Measurements from ENCODE around the gene GLOD4. TPM values are rescaled to one million over a fixed set of nuclear protein-coding genes. Genes with fewer than 3 reads are reported as not detected.
"Not testable (repeated sequence)": the region's sequence is repeated elsewhere in the genome, so short reads cannot be mapped to it uniquely, and the experiment has no call there.

The GLOD4 gene
- total RNA-seq, 2 donors from 2014 or later, result 18.5 to 30.9 TPM

DNA sequence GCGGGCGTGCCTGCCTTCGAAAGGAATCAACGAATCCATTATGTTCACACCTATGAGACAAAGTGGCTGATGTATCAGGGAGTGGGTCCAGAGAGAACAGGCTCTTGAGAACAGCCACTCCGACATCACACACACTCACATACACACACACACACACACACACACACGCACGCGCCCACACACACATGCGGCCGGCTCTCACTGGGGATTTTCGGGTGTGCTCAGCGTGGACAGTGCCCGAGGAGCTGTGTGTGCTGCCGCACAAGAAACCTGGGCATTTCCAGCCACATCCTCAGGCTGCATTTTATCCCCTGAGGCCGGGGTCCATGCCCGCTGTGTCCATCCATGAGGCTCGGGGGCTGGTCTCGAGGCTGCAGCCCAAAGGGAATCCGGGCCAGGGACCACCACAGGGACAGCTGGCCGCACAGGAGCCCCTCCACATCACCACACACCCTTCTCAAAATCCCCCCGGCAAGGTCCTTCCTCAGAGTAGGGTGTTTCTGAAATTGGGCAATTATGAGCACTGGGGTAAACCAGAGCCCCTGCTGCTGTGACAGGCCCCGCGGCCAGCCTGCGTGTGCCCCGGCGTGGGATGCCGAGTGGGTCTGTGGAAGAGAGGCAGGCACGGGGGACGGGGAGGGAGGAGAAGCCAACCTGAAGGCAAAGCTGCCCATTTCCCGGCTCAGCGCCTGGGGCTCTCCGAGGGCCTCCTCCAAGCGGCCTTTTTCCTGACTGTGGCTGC lies 24.9 kb upstream of the GLOD4 start:
- TF ChIP-seq, protein P1, sequence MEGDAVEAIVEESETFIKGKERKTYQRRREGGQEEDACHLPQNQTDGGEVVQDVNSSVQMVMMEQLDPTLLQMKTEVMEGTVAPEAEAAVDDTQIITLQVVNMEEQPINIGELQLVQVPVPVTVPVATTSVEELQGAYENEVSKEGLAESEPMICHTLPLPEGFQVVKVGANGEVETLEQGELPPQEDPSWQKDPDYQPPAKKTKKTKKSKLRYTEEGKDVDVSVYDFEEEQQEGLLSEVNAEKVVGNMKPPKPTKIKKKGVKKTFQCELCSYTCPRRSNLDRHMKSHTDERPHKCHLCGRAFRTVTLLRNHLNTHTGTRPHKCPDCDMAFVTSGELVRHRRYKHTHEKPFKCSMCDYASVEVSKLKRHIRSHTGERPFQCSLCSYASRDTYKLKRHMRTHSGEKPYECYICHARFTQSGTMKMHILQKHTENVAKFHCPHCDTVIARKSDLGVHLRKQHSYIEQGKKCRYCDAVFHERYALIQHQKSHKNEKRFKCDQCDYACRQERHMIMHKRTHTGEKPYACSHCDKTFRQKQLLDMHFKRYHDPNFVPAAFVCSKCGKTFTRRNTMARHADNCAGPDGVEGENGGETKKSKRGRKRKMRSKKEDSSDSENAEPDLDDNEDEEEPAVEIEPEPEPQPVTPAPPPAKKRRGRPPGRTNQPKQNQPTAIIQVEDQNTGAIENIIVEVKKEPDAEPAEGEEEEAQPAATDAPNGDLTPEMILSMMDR (IDR thresholded peaks at IDR 0.05), result no peak
- TF ChIP-seq POLR2A (IDR thresholded peaks at IDR 0.05), result no peak
- Histone ChIP-seq H3K36me3 (replicated peaks in 1 of 2; ENCODE audit: insufficient read depth in 1 of 2, low read depth in 2 of 2) (no peaks in the 10 kb centered on the region), H3K27me3 (no peaks in the 10 kb centered on the region), H3K27ac (no peak overlapping the region), H3K4me3 (no peak overlapping the region), H3K4me1 (peaks cover 28% of the 10 kb centered on the region), H3K9me3 (no peaks in the 10 kb centered on the region)
- ATAC-seq, result no peak
- intact Hi-C loops (cut with DNase I), result loop anchor here (10.0 kb wide), 1 partner anchor 68 kb away; no protein-coding TSS in a partner anchor
- 91 to 92% methylated on average over 11 to 25 of the region's 33 CpGs for WGBS, 2 donors
- no peak for DNase-seq

DNA sequence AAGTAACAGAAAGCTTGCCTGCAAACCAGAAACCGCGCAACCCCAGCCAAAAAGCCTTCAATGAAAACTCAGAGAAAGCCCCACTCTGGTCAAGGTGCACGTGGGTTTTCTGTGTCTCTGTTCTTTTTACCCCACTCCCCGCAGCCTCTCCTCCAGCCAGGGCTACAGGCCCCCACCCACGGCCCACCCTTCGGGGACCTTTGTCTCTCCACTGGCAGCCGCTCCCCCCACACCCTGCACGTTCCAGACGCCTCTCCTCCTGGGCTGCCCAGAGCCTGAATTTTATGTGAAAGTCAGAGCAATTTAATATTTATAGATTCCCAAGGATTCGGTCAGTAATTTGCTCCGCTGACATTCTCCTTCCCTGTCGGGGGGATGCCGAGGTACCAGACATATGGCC lies 24.3 kb upstream of the GLOD4 start:
- WGBS, 2 donors, result 71 to 84% methylated on average over 10 to 12 of the region's 13 CpGs
- TF ChIP-seq, protein P1 (IDR thresholded peaks at IDR 0.05), result no peak
- TF ChIP-seq POLR2A (IDR thresholded peaks at IDR 0.05), result no peak
- Histone ChIP-seq H3K27me3 (no peaks in the 10 kb centered on the region), H3K27ac (no peak overlapping the region), H3K36me3 (replicated peaks in 1 of 2; ENCODE audit: insufficient read depth in 1 of 2, low read depth in 2 of 2) (no peaks in the 10 kb centered on the region), H3K4me3 (no peak overlapping the region), H3K9me3 (no peaks in the 10 kb centered on the region), H3K4me1 (peaks cover 34% of the 10 kb centered on the region)
- DNase-seq (no peak), ATAC-seq (no peak)
- intact Hi-C loops (cut with DNase I), result loop anchor here (10.0 kb wide), 1 partner anchor 68 kb away; no protein-coding TSS in a partner anchor

DNA sequence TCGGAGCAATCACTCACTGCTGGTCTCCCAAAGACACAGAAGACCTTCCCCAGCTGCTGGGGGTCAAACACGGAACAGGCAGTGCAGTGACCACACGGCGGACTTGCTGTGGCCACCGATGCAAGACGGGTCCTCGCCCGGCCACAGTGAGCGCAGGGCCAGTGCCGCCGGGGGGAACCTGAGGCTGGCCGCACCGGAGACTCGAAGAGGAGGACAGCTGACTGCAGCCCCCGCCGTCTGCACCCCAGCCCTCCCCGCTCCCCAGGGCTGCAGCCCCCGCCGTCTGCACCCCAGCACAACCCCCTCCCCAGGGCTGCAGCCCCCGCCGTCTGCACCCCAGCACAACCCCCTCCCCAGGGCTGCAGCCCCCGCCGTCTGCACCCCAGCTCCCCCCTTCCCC lies 23.8 kb upstream of the GLOD4 start:
- ATAC-seq, H3K4me3 ChIP-seq: not testable (repeated sequence)
- intact Hi-C loops (cut with DNase I), result loop anchor here (10.0 kb wide), 1 partner anchor 69 kb away; no protein-coding TSS in a partner anchor

DNA sequence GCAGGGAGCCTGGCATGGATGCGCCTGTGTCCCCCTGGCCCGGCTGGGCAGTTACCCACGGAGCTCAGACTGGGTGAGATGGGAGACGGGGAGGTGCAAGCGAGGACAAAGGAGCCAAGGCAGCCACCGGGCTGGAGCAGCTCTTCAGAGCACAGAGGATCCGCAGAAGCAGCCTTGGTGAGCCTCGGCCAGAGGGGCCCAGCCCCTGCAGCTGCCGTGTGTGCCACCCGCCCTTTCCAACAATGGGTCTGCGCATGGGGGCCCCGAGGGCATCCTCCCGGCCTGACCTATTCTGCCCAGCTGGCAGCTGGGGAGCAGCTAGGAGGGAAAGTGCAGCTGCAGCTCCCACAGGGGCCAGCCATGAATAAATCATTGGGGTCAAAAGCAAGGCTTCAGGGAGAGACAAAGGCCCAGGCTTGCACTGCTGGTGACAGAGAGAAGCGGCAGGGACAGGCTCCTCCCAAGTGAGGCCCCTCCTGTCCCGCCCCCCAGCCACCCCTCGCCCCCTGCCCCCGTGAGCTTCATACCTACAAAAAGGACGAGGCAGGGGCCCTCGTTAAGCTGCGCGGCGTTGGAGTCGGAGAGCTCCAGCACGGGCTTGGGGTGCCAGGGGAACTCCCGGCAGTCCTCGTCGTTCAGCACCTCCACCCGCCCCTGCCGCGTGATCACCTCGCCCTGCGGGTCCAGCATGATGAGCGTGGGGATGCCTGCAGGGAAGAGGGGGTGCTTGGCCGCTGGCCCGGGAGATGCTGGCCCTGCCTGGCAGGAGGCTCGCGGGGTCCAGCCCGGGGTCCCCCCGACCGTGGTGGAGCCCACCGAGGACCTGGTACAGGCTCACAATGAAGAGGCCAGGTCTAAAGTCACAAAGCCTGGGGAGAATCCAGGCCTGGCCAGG lies 22.7 kb upstream of the GLOD4 start:
- WGBS, 2 donors, result 82 to 93% methylated on average over 14 to 36 of the region's 41 CpGs
- no peak overlapping the region for H3K4me3 ChIP-seq
- no peak for DNase-seq

More for the DNA sequence above, 23.8 kb upstream of the GLOD4 start:
- H3K4me1 ChIP-seq, result peaks cover 38% of the 10 kb centered on the region
- not testable (repeated sequence) for H3K27ac ChIP-seq; H3K9me3 ChIP-seq; H3K27me3 ChIP-seq; H3K36me3 ChIP-seq (replicated peaks in 1 of 2; ENCODE audit: insufficient read depth in 1 of 2, low read depth in 2 of 2); DNase-seq
- WGBS, 2 donors, result 88 to 91% methylated on average over 10 to 12 of the region's 23 CpGs

More for the DNA sequence above, 22.7 kb upstream of the GLOD4 start:
- H3K9me3 ChIP-seq, result no peaks in the 10 kb centered on the region
- intact Hi-C loops (cut with DNase I), result loop anchor here (5.0 to 10.0 kb wide), 2 partner anchors 70 to 183 kb away; no protein-coding TSS in a partner anchor
- no peak for ATAC-seq
- no peaks in the 10 kb centered on the region for H3K36me3 ChIP-seq (replicated peaks in 1 of 2; ENCODE audit: insufficient read depth in 1 of 2, low read depth in 2 of 2)
- H3K4me1 ChIP-seq, result peaks cover 38% of the 10 kb centered on the region
- TF ChIP-seq, protein P1 (IDR thresholded peaks at IDR 0.05), result no peak
- TF ChIP-seq POLR2A (IDR thresholded peaks at IDR 0.05), result no peak
- H3K27ac ChIP-seq, result no peak overlapping the region
- H3K27me3 ChIP-seq, result no peaks in the 10 kb centered on the region

Data from body of pancreas (tissue), 4 donors.